Neural cell (in vitro differentiated cells): ENCODE results near the gene MSH2. TPM values are rescaled to one million over a fixed set of nuclear protein-coding genes. Genes with fewer than 3 reads are reported as not detected.
"Not testable (repeated sequence)": the region's sequence is repeated elsewhere in the genome, so short reads cannot be mapped to it uniquely, and the experiment has no call there.

ENCODE experiments used
- H2AFZ ChIP-seq: fragments of 200-600, 300-800 bp; sonication (generic), shearing (Covaris generic); 2 replicates; pipeline ENCODE4 v1.6.0; 2014; ENCODE audit warnings: low read depth, mild to moderate bottlenecking, antibody characterized with exemption, low read length, moderate library complexity
- H3F3A ChIP-seq: fragments of 200-600 bp; shearing (Covaris generic); 2 replicates; pipeline ENCODE4 v1.6.1; 2016; ENCODE audit warnings: mild to moderate bottlenecking, moderate library complexity, mixed read lengths, antibody characterized with exemption, low read length; ENCODE audit not compliant: insufficient read depth, poor library complexity, severe bottlenecking
- H3K27ac ChIP-seq: fragments of 200-600, 300-800 bp; sonication (generic), shearing (Covaris generic); 2 replicates; pipeline ENCODE4 v1.5.1; 2014; ENCODE audit warnings: mild to moderate bottlenecking, low read length, moderate library complexity
- H3K27me3 ChIP-seq: fragments of 300-800, 200-600 bp; sonication (generic), shearing (Covaris generic); 2 replicates; pipeline ENCODE4 v1.6.0; 2014; ENCODE audit warnings: mild to moderate bottlenecking, low read depth, low read length, moderate library complexity; ENCODE audit not compliant: insufficient read depth
- H3K36me3 ChIP-seq: fragments of 300-800, 200-600 bp; sonication (generic), shearing (Covaris generic); 2 replicates; pipeline ENCODE4 v1.5.1; 2014; ENCODE audit warnings: mild to moderate bottlenecking, antibody characterized with exemption, low read length, moderate library complexity; ENCODE audit not compliant: insufficient read depth
- H3K4me2 ChIP-seq: fragments of 300-800, 200-600 bp; sonication (generic), shearing (Covaris generic); 2 replicates; pipeline ENCODE4 v1.6.0; 2014; ENCODE audit warnings: mild to moderate bottlenecking, low read length
- H3K4me3 ChIP-seq: fragments of 300-800, 200-600 bp; sonication (generic), shearing (Covaris generic); 2 replicates; pipeline ENCODE4 v1.5.1; 2014; ENCODE audit warnings: mild to moderate bottlenecking, low read length, moderate library complexity
- H3K79me2 ChIP-seq: fragments of 200-600 bp; shearing (Covaris generic); replicated peaks from 2 replicates; pipeline ENCODE4 v1.6.0; 2014; ENCODE audit warnings: mild to moderate bottlenecking, low read length, moderate library complexity; ENCODE audit not compliant: insufficient read depth
- H3K9ac ChIP-seq: fragments of 300-800, 200-600 bp; sonication (generic), shearing (Covaris generic); 2 replicates; pipeline ENCODE4 v1.6.1; 2016; ENCODE audit warnings: mild to moderate bottlenecking, low read length, mixed read lengths
- H3K9me2 ChIP-seq: fragments of 200-600 bp; shearing (Covaris generic); 2 replicates; pipeline ENCODE4 v1.6.1; 2016; ENCODE audit warnings: mild to moderate bottlenecking, low read length, mixed read lengths; ENCODE audit not compliant: insufficient read depth
- H3K9me3 ChIP-seq: fragments of 200-600, 300-800 bp; sonication (generic), shearing (Covaris generic); 2 replicates; pipeline ENCODE4 v1.6.1; 2016; ENCODE audit warnings: mild to moderate bottlenecking, mixed run types, low read length, moderate library complexity, mixed read lengths
- H4K20me1 ChIP-seq: fragments of 200-600 bp; shearing (Covaris generic); 2 replicates; pipeline ENCODE4 v1.6.1; 2016; ENCODE audit warnings: mild to moderate bottlenecking, mixed run types; ENCODE audit not compliant: insufficient read depth
- CTCF ChIP-seq: fragments of 450-650 bp; IDR thresholded peaks from 2 replicates; pipeline ENCODE4 v1.5.1; 2014; ENCODE audit warnings: antibody characterized with exemption, mild to moderate bottlenecking, moderate library complexity; ENCODE audit not compliant: poor library complexity, severe bottlenecking
- EP300 ChIP-seq: fragments of 450-650 bp; conservative IDR thresholded peaks from 2 replicates; pipeline ENCODE4 v1.6.1; 2014; ENCODE audit warnings: antibody characterized with exemption, mild to moderate bottlenecking, moderate library complexity; ENCODE audit not compliant: poor library complexity, severe bottlenecking
- EZH2 ChIP-seq: fragments of 200-600, 300-800 bp; shearing (Covaris generic), sonication (generic); IDR thresholded peaks from 2 replicates; pipeline ENCODE4 v1.6.1; 2014; ENCODE audit warnings: antibody characterized with exemption, low read length, borderline replicate concordance, mild to moderate bottlenecking; ENCODE audit not compliant: insufficient read depth, poor library complexity, severe bottlenecking
- MXI1 ChIP-seq: fragments of 450-650 bp; conservative IDR thresholded peaks from 2 replicates; pipeline ENCODE4 v1.6.1; 2014; ENCODE audit warnings: antibody characterized with exemption, mild to moderate bottlenecking; ENCODE audit not compliant: poor library complexity, severe bottlenecking
- POLR2AphosphoS5 ChIP-seq: IDR thresholded peaks from 2 replicates; pipeline ENCODE4 v1.6.1; 2012
- RAD21 ChIP-seq: fragments of 450-650 bp; conservative IDR thresholded peaks from 2 replicates; pipeline ENCODE4 v1.6.1; 2014; ENCODE audit warnings: antibody characterized with exemption, mild to moderate bottlenecking, moderate library complexity
- REST ChIP-seq: IDR thresholded peaks from 2 replicates; pipeline ENCODE4 v1.6.1; 2012; ENCODE audit warnings: borderline replicate concordance
- SMC3 ChIP-seq: fragments of 450-650 bp; conservative IDR thresholded peaks from 2 replicates; pipeline ENCODE4 v1.6.1; 2014; ENCODE audit warnings: antibody characterized with exemption, mild to moderate bottlenecking, moderate library complexity; ENCODE audit not compliant: poor library complexity
- TAF1 ChIP-seq: IDR thresholded peaks from 2 replicates; pipeline ENCODE4 v1.6.1; 2012; ENCODE audit warnings: low read depth
- polyA plus RNA-seq: library from polyadenylated mRNA; depleted of rRNA; stranded (reverse); fragments of >200 nt; gene quantifications from 2 replicates; pipeline ENCODE4 v1.2.3, GENCODE V29; 2014

The MSH2 gene
- polyA plus RNA-seq, 1 donor from 2014 or later = 105 TPM

- no peaks in the 10 kb centered on the region for H4K20me1 ChIP-seq
- no peaks in the 10 kb centered on the region for H3K9me2 ChIP-seq
- no peak overlapping the region for H3K4me2 ChIP-seq
- no peaks in the 10 kb centered on the region for H3K79me2 ChIP-seq
- H3K4me3 ChIP-seq = no peak overlapping the region
- H3K27me3 ChIP-seq = no peaks in the 10 kb centered on the region
- H3K9ac ChIP-seq = no peak overlapping the region
- no peaks in the 10 kb centered on the region for H3F3A ChIP-seq
- no peak overlapping the region for H3K27ac ChIP-seq
- H3K9me3 ChIP-seq = no peaks in the 10 kb centered on the region
- no peak for TF ChIP-seq CTCF
- no peak overlapping the region for H2AFZ ChIP-seq
- H3K36me3 ChIP-seq = peaks cover 3% of the 10 kb centered on the region
Measured at GRCh38 chr2:47452761-47453160, 49.8 kb downstream of the MSH2 start.

GRCh38 chr2:47454818-47455217 lies 51.9 kb downstream of the MSH2 start:
- H3K36me3 ChIP-seq, H3K9me2 ChIP-seq: not testable (repeated sequence)

GRCh38 chr2:47455411-47455810 lies 52.5 kb downstream of the MSH2 start:
- H3K9ac ChIP-seq = no peak overlapping the region
- H3K4me3 ChIP-seq = no peak overlapping the region
- peaks cover 5% of the 10 kb centered on the region for H3K36me3 ChIP-seq
- H3K9me3 ChIP-seq = no peaks in the 10 kb centered on the region
- H2AFZ ChIP-seq = no peak overlapping the region
- H3F3A ChIP-seq = no peaks in the 10 kb centered on the region
- no peaks in the 10 kb centered on the region for H3K27me3 ChIP-seq
- no peaks in the 10 kb centered on the region for H3K79me2 ChIP-seq
- TF ChIP-seq REST (no peak), EP300 (no peak), MXI1 (no peak), CTCF (no peak), POLR2AphosphoS5 (no peak), TAF1 (no peak), SMC3 (no peak), RAD21 (no peak), EZH2 (no peak)
- H3K9me2 ChIP-seq = no peaks in the 10 kb centered on the region
- H4K20me1 ChIP-seq = no peaks in the 10 kb centered on the region
- no peak overlapping the region for H3K27ac ChIP-seq
- no peak overlapping the region for H3K4me2 ChIP-seq

More at GRCh38 chr2:47454818-47455217, 51.9 kb downstream of the MSH2 start:
- not testable (repeated sequence) for H3K9me3 ChIP-seq, H3K27ac ChIP-seq, H3K4me3 ChIP-seq, H3K27me3 ChIP-seq, H4K20me1 ChIP-seq, H3F3A ChIP-seq, H2AFZ ChIP-seq, H3K4me2 ChIP-seq, H3K9ac ChIP-seq, H3K79me2 ChIP-seq
